Peyer's patch (tissue), 4 donors: ENCODE results near the gene PTAFR. TPM values are rescaled to one million over a fixed set of nuclear protein-coding genes. Genes with fewer than 3 reads are reported as not detected.

ENCODE experiments used
- DNase-seq, 3 donors: peaks; one replicate each; pipeline ENCODE4 v3.0.0-alpha.2; 2017 to 2019
- H3K27ac ChIP-seq, 4 donors: fragments of 200-600 bp; sonication (generic); one replicate each; pipeline ENCODE4 v1.5.1; 2016 to 2019
- H3K27me3 ChIP-seq, 2 donors: fragments of 200-600 bp; sonication (generic); one replicate each; pipeline ENCODE4 v1.5.1; 2019
- H3K36me3 ChIP-seq, 3 donors: fragments of 200-600 bp; sonication (generic); one replicate each; pipeline ENCODE4 v1.5.1; 2016 to 2019
- H3K4me1 ChIP-seq, 4 donors: fragments of 200-600 bp; sonication (generic); one replicate each; pipeline ENCODE4 v1.5.1; 2016 to 2019
- H3K4me3 ChIP-seq, 4 donors: fragments of 200-600 bp; sonication (generic); 1 replicate in 3 of 4; 2 replicates in 1 of 4; pipeline ENCODE4 v1.5.1; 2016 to 2019; ENCODE audit warnings: mild to moderate bottlenecking in 1 of 4
- H3K9me3 ChIP-seq, 4 donors: fragments of 200-600 bp; sonication (generic); one replicate each; pipeline ENCODE4 v1.5.1; 2016 to 2019; ENCODE audit warnings: mild to moderate bottlenecking in 1 of 4
- POLR2A ChIP-seq, 2 donors: fragments of 450-650 bp; IDR thresholded peaks; one replicate each; pipeline ENCODE4 v1.5.1; 2017; ENCODE audit warnings: antibody characterized with exemption in 2 of 2, mild to moderate bottlenecking in 2 of 2, moderate library complexity in 2 of 2
- total RNA-seq, 4 donors: library from RNA; depleted of rRNA; stranded (reverse); fragments of >200 nt; gene quantifications; one replicate each; pipeline ENCODE4 v1.1.0, GENCODE V29; 2016
- TF ChIP-seq, protein P1 (sequence below), 6 experiments: fragments of 450-650 bp in 4 of 6; fragments of 200-600 bp in 2 of 6; sonication (generic) in 1 of 6; IDR thresholded peaks; one replicate each; pipeline ENCODE4 v1.5.1; 2017 to 2019; ENCODE audit warnings: antibody characterized with exemption in 6 of 6, mild to moderate bottlenecking in 3 of 6, moderate library complexity in 1 of 6

The PTAFR gene
- total RNA-seq, 4 donors from 2014 or later = 0.53 to 1.8 (median 1.7) TPM

DNA sequence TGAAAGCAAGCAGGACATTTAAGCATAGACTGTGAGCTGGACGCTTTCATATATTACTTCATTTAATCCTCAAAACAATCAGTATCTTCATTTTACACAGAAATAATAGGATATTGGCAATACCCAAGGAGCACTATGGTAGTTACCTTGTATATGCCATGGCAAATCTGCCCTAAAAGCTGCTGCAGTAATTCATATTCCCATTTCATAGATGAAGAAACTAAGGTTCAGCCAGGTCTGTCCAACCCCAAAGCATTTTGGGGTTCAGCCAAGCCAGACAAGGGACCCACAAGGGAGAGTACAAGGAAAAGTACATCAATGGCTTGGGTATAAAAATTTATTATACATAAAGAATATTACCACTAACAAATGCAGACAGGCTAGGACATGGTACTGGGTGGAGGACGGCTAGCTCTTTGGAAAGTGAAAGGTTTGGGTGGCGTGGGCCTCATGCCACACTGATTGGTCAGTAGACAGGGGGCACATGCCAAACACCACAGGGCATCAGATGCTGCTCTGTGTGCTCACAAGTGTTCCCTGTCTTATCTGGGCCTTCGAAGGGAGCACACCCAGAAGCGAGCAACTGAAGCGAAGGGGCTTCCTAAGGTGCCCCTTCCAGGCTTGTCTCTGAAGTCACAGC, 23.9 kb upstream of the PTAFR start:
- peak overlapping the region in 1 of 4 donors; percentile 52 for H3K27ac ChIP-seq
- peaks cover 0 to 75% (median 0%) of the 10 kb centered on the region in 3 donors for H3K36me3 ChIP-seq
- DNase-seq = no peak
- H3K27me3 ChIP-seq = no peaks in the 10 kb centered on the region
- TF ChIP-seq POLR2A (IDR thresholded peaks at IDR 0.05) = no peak
- TF ChIP-seq, protein P1, sequence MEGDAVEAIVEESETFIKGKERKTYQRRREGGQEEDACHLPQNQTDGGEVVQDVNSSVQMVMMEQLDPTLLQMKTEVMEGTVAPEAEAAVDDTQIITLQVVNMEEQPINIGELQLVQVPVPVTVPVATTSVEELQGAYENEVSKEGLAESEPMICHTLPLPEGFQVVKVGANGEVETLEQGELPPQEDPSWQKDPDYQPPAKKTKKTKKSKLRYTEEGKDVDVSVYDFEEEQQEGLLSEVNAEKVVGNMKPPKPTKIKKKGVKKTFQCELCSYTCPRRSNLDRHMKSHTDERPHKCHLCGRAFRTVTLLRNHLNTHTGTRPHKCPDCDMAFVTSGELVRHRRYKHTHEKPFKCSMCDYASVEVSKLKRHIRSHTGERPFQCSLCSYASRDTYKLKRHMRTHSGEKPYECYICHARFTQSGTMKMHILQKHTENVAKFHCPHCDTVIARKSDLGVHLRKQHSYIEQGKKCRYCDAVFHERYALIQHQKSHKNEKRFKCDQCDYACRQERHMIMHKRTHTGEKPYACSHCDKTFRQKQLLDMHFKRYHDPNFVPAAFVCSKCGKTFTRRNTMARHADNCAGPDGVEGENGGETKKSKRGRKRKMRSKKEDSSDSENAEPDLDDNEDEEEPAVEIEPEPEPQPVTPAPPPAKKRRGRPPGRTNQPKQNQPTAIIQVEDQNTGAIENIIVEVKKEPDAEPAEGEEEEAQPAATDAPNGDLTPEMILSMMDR (IDR thresholded peaks at IDR 0.05) = no peak
- no peaks in the 10 kb centered on the region for H3K9me3 ChIP-seq
- H3K4me1 ChIP-seq = peaks cover 0 to 18% (median 10%) of the 10 kb centered on the region in 4 donors
- no peak overlapping the region for H3K4me3 ChIP-seq

DNA sequence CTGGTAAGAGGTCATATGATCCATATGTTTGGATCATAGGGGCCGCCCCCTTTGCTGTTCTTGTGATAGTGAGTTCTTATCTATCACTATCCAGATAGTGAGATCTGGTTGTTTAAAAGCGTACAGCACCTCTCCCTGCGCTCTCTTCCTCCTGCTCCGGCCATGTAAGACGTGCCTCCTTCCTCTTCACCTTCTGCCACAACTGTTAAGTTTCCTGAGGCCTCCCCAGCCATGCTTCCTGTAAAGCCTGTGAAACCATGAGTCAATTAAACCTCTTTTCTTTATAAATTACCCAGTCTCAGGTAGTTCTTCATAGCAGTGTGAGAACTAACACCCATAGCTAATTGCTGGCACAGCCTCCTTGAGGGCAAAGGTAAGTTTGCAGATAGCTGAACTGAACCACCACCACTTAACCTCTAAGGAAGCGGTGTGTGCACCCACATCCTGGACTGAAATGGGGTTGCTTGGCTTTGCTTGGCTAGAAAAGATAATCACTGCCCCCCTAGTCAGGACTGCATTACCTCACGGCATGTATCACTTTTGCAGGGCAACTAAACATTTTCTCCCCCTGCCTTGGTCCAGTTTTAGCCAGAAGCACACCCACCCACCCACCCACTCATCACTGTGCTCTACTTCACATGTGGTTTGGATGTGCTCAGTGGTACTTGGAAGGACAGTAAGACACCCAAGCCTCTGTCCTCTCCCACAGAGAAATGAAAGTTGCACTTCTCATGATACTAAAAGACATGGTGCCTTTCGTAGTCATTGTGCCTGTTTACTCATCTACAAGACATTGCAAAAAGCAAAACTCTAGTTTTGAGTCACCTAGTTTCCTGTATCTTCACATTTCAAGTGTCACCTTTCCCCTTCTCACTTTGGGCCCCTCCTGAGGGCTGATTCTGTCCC, 23.1 kb upstream of the PTAFR start:
- TF ChIP-seq, protein P1 (IDR thresholded peaks at IDR 0.05) = peak in 4 of 6 experiments; percentile 16 to 38 (median 34)
- TF ChIP-seq POLR2A (IDR thresholded peaks at IDR 0.05) = no peak
- H3K36me3 ChIP-seq = peaks cover 0 to 70% (median 0%) of the 10 kb centered on the region in 3 donors
- H3K27ac ChIP-seq = peak overlapping the region; percentile 10 to 70 (median 40)
- peaks cover 0 to 18% (median 8%) of the 10 kb centered on the region in 4 donors for H3K4me1 ChIP-seq
- no peak overlapping the region for H3K4me3 ChIP-seq
- H3K9me3 ChIP-seq = no peaks in the 10 kb centered on the region
- no peaks in the 10 kb centered on the region for H3K27me3 ChIP-seq
- DNase-seq = peak in 2 of 3 donors; percentile 64 to 87

DNA sequence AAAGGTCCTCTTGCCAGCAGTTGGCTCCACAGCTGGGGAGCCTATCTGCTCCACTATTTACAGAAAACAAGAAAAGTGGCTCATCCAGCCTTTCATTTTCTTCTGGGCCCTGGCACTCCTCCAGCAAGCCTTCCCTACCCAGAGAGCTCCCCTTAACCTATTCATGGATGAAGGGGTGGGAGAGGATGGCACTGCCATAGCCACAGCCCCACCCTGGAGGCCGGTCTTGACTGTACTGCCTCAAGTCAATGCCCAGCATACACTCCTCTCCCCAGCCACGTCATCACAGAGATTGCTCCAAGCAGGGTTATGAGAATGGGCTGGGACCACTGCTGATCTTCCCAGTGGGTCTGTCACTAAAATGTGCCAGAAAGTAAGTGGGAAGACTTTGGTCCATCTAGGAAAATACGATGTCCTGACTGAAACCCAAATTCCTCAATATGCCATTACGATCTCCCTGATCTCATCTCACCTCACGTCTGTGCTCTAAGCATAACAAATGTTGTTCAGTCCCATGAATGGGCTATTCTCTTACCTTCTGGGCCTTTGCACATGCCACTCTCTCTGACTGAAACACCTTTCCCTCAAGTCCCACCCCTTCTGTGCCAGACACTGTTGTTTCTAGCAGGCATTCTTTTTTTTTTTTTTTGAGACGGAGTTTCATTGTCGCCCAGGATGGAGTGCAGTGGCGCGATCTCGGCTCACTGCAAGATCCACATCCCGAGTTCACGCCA, 21.4 kb upstream of the PTAFR start:
- no peaks in the 10 kb centered on the region for H3K9me3 ChIP-seq
- no peak overlapping the region for H3K27ac ChIP-seq
- TF ChIP-seq, protein P1 (IDR thresholded peaks at IDR 0.05) = no peak
- TF ChIP-seq POLR2A (IDR thresholded peaks at IDR 0.05) = no peak
- H3K36me3 ChIP-seq = peaks cover 0 to 52% (median 0%) of the 10 kb centered on the region in 3 donors
- no peaks in the 10 kb centered on the region for H3K27me3 ChIP-seq
- DNase-seq = no peak
- peaks cover 0 to 18% (median 8%) of the 10 kb centered on the region in 4 donors for H3K4me1 ChIP-seq
- H3K4me3 ChIP-seq = no peak overlapping the region

DNA sequence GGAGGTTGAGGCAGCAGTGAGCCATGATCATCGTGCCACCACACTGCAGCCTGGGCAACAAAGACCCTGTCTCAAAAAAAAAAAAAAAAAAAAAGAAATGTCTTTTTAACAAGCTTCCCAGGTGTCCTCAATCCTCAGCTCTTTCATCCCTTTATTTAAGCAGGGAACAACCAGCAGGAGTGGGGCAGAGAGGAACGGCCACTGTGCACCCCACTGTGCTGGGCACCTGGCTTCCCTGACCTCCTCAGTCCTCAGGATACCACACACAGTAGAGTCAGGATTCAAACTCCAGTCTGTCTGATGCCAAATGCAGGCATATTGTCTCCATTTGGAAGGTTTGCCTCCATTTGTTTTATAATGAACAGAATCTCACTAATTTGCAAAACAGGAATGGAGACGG, 19.8 kb upstream of the PTAFR start:
- H3K9me3 ChIP-seq = no peaks in the 10 kb centered on the region
- DNase-seq = no peak
- peaks cover 0 to 37% (median 0%) of the 10 kb centered on the region in 3 donors for H3K36me3 ChIP-seq
- H3K27ac ChIP-seq = no peak overlapping the region
- H3K4me3 ChIP-seq = no peak overlapping the region
- H3K27me3 ChIP-seq = no peaks in the 10 kb centered on the region
- TF ChIP-seq, protein P1 (IDR thresholded peaks at IDR 0.05) = no peak
- no peak for TF ChIP-seq POLR2A (IDR thresholded peaks at IDR 0.05)
- H3K4me1 ChIP-seq = peaks cover 0 to 18% (median 8%) of the 10 kb centered on the region in 4 donors

DNA sequence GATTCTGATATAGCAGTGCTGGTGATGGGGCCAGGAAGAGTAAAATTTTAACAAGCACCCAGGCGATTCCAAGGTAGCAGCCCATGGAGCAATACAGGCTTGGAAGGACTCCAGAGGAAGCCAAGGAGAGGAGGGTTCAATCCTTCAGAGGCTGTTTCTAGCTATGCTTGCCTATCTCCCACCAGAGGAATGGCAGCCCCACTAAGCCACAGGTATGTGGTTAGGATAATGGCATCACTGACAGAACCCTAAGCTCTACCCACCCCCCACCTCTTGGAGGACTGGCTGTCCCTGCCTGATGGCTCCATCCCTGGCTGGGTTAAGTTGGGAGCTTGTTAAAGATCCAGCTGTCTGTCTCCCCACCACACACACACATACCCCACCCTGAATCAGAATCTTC, 19.3 kb upstream of the PTAFR start:
- TF ChIP-seq POLR2A (IDR thresholded peaks at IDR 0.05) = no peak
- TF ChIP-seq, protein P1 (IDR thresholded peaks at IDR 0.05) = no peak
- H3K27ac ChIP-seq = no peak overlapping the region
- DNase-seq = no peak
- H3K9me3 ChIP-seq = no peaks in the 10 kb centered on the region
- H3K27me3 ChIP-seq = no peaks in the 10 kb centered on the region
- H3K36me3 ChIP-seq = peaks cover 0 to 32% (median 0%) of the 10 kb centered on the region in 3 donors
- H3K4me1 ChIP-seq = peaks cover 0 to 18% (median 8%) of the 10 kb centered on the region in 4 donors
- H3K4me3 ChIP-seq = no peak overlapping the region
